Uterus (tissue), 4 donors: Measurements from ENCODE around the gene TEX19. TPM values are rescaled to one million over a fixed set of nuclear protein-coding genes. Genes with fewer than 3 reads are reported as not detected.

ENCODE experiments used
- DNase-seq, 2 donors: peaks; one replicate each; pipeline ENCODE4 v3.0.0-alpha.2; 2019 to 2020
- H3K27ac ChIP-seq, 2 donors: fragments of 200-600 bp; sonication (generic); 1 replicate in 1 of 2; 2 replicates in 1 of 2; pipeline ENCODE4 v1.5.1; 2016 to 2018
- H3K27me3 ChIP-seq, 2 donors: fragments of 200-600 bp; sonication (generic); one replicate each; pipeline ENCODE4 v1.5.1; 2018 to 2019; ENCODE audit warnings: control low read depth in 1 of 2
- H3K36me3 ChIP-seq, 2 donors: fragments of 200-600 bp; sonication (generic); one replicate each; pipeline ENCODE4 v1.5.1; 2019; ENCODE audit warnings: control low read depth in 1 of 2
- H3K4me1 ChIP-seq, 2 donors: fragments of 200-600 bp; sonication (generic); one replicate each; pipeline ENCODE4 v1.5.1; 2018 to 2019; ENCODE audit warnings: control low read depth in 1 of 2
- H3K4me3 ChIP-seq, 2 donors: fragments of 200-600 bp; sonication (generic); 1 replicate in 1 of 2; 2 replicates in 1 of 2; pipeline ENCODE4 v1.5.1; 2018 to 2019; ENCODE audit warnings: mild to moderate bottlenecking in 1 of 2
- H3K9me3 ChIP-seq, 2 donors: fragments of 200-600 bp; sonication (generic); one replicate each; pipeline ENCODE4 v1.5.1; 2019; ENCODE audit warnings: control low read depth in 1 of 2
- POLR2A ChIP-seq, 2 donors: fragments of 450-650 bp; IDR thresholded peaks; one replicate each; pipeline ENCODE4 v1.6.1; 2016; ENCODE audit warnings: antibody characterized with exemption in 2 of 2, mild to moderate bottlenecking in 1 of 2, moderate library complexity in 1 of 2
- intact Hi-C: fragments of 100-400 bp; cut with DNase I; formaldehyde crosslinking; loops from one replicate; pipeline ENCODE4 v1.15.1; 2023; ENCODE audit warnings: low total_unique reads
- total RNA-seq, 4 donors: library from RNA; depleted of rRNA in 3 of 4; stranded (reverse); fragments of >200 nt in 3 of 4; gene quantifications; one replicate each; pipeline versions ENCODE4 v1.1.0 to v1.2.4, GENCODE V29; 2014 to 2023
- TF ChIP-seq, protein P1 (sequence below), 4 experiments: fragments of 200-600 bp in 2 of 4; fragments of 450-650 bp in 2 of 4; sonication (generic) in 2 of 4; IDR thresholded peaks; one replicate each; pipeline ENCODE4 v1.5.1; 2016 to 2019; ENCODE audit warnings: antibody characterized with exemption in 4 of 4, mild to moderate bottlenecking in 2 of 4, moderate library complexity in 1 of 4
- donor health status: DM: yes; HTN: yes; CAD: no.

The TEX19 gene
- total RNA-seq, 4 donors from 2014 or later = not detected

- no peak within 1 kb of the TSS for H3K4me3 ChIP-seq
Observed at GRCh38 chr17:82317394-82318168, 41.5 kb upstream of the TEX19 start, which contains the start of gene CD7. CD7 (minus strand) TSS chr17:82317608; CDS start chr17:82317495, 113 bp downstream.

DNA sequence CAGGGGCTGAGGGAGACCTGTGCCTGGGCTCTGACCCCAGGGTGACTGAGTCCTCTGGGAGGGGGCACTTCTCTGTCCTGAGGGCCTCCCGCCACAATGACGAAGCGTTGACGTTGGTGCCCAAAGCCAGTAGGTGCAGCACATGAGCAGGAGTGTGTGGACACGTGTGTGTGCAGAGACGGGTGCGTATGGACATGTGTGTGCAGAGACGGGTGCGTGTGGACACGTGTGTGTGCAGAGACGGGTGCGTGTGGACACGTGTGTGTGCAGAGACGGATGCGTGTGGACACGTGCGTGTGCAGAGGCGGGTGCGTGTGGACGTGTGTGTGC, 40.9 kb upstream of the TEX19 start:
- no peaks in the 10 kb centered on the region for H3K4me1 ChIP-seq
- no peak overlapping the region for H3K27ac ChIP-seq
- intact Hi-C loops = no loop called here
- peaks cover 6 to 26% of the 10 kb centered on the region in 2 donors for H3K27me3 ChIP-seq
- H3K36me3 ChIP-seq = no peaks in the 10 kb centered on the region
- TF ChIP-seq, protein P1, sequence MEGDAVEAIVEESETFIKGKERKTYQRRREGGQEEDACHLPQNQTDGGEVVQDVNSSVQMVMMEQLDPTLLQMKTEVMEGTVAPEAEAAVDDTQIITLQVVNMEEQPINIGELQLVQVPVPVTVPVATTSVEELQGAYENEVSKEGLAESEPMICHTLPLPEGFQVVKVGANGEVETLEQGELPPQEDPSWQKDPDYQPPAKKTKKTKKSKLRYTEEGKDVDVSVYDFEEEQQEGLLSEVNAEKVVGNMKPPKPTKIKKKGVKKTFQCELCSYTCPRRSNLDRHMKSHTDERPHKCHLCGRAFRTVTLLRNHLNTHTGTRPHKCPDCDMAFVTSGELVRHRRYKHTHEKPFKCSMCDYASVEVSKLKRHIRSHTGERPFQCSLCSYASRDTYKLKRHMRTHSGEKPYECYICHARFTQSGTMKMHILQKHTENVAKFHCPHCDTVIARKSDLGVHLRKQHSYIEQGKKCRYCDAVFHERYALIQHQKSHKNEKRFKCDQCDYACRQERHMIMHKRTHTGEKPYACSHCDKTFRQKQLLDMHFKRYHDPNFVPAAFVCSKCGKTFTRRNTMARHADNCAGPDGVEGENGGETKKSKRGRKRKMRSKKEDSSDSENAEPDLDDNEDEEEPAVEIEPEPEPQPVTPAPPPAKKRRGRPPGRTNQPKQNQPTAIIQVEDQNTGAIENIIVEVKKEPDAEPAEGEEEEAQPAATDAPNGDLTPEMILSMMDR (IDR thresholded peaks at IDR 0.05) = no peak
- no peak overlapping the region for H3K4me3 ChIP-seq
- DNase-seq = no peak
- H3K9me3 ChIP-seq = no peaks in the 10 kb centered on the region

More at GRCh38 chr17:82317394-82318168, 41.5 kb upstream of the TEX19 start, which contains the start of gene CD7:
- H3K27me3 ChIP-seq = peaks cover 6 to 26% of the 10 kb centered on the region in 2 donors
- H3K36me3 ChIP-seq = no peaks in the 10 kb centered on the region
- no peak for DNase-seq
- TF ChIP-seq, protein P1 (IDR thresholded peaks at IDR 0.05) = no peak
- no peak within 1 kb of the TSS for H3K27ac ChIP-seq
- H3K9me3 ChIP-seq = no peaks in the 10 kb centered on the region
- no peaks in the 10 kb centered on the region for H3K4me1 ChIP-seq
- intact Hi-C loops = no loop called here

- Histone ChIP-seq H3K4me3 (no peak overlapping the region), H3K4me1 (no peaks in the 10 kb centered on the region), H3K9me3 (no peaks in the 10 kb centered on the region), H3K27me3 (peaks cover 2 to 21% of the 10 kb centered on the region in 2 donors), H3K36me3 (no peaks in the 10 kb centered on the region), H3K27ac (no peak overlapping the region)
- intact Hi-C loops = no loop called here
- TF ChIP-seq POLR2A (IDR thresholded peaks at IDR 0.05) = no peak
- TF ChIP-seq, protein P1 (IDR thresholded peaks at IDR 0.05) = no peak
- no peak for DNase-seq
Observed at GRCh38 chr17:82318772-82319606, 40.1 kb upstream of the TEX19 start.

DNA sequence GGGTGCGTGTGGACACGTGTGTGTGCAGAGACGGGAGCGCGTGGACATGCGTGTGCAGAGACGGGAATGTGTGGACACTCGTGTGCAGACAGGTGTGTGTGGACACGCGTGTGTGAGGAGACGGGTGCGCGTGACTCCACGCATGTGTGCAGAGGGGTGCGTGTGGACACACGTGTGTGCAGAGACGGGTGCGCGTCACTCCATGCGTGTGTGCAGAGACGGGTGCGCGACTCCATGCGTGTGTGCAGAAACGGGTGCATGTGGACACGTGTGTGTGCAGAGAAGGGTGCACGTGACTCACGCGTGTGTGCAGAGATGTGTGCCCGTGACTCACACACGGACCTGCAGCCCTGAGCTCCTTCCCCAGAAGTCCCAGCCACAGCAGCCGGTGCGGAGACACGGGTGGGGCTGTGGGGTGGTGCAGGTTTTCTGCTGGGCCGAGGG, 39.4 kb upstream of the TEX19 start:
- Histone ChIP-seq H3K36me3 (no peaks in the 10 kb centered on the region), H3K4me1 (no peaks in the 10 kb centered on the region), H3K27ac (no peak overlapping the region), H3K27me3 (peaks cover 0 to 15% of the 10 kb centered on the region in 2 donors), H3K9me3 (no peaks in the 10 kb centered on the region), H3K4me3 (no peak overlapping the region)
- TF ChIP-seq, protein P1 (IDR thresholded peaks at IDR 0.05) = no peak
- TF ChIP-seq POLR2A (IDR thresholded peaks at IDR 0.05) = no peak
- no peak for DNase-seq
- intact Hi-C loops = loop anchor here (10.0 kb wide), 1 partner anchor 85 kb away; no protein-coding TSS in a partner anchor
